ENCODE data around the gene PRICKLE2. TPM values are rescaled to one million over a fixed set of nuclear protein-coding genes. Genes with fewer than 3 reads are reported as not detected.

The PRICKLE2 gene
- total and polyA plus RNA-seq, 4 donors: 0.89 to 8.0 (median 3.2) TPM

- no peak for TF ChIP-seq FOXA2 (IDR thresholded peaks at IDR 0.05)
- TF ChIP-seq ATF3 (IDR thresholded peaks at IDR 0.05): no peak
- no peak for TF ChIP-seq HNF4A (conservative IDR thresholded peaks at IDR 0.05)
- no peak for TF ChIP-seq SP1 (IDR thresholded peaks at IDR 0.05)
- peak overlapping the region in 1 of 2 donors; percentile 16 for H3K9ac ChIP-seq (ENCODE audit: low read depth in 1 of 2, low read length in 2 of 2)
- DNase-seq (ENCODE audit: low spot score): no peak
- H3K4me1 ChIP-seq (ENCODE audit: control insufficient read depth in 4 of 4, insufficient read depth in 4 of 4, low read length in 3 of 4): no peaks in the 10 kb centered on the region
- WGBS: 82% methylated on average over 9 of the region's 9 CpGs
- H3K9me3 ChIP-seq (ENCODE audit: control insufficient read depth in 4 of 4, low read length in 3 of 4): no peaks in the 10 kb centered on the region
- peak overlapping the region; percentile 32 to 63 for H3K27ac ChIP-seq (ENCODE audit: low read depth in 1 of 2, low read length in 2 of 2)
- no peaks in the 10 kb centered on the region for H3K36me3 ChIP-seq (ENCODE audit: control insufficient read depth in 4 of 4, insufficient read depth in 3 of 4, low read depth in 1 of 4, low read length in 3 of 4)
- no peak overlapping the region for H3K4me3 ChIP-seq (ENCODE audit: low read depth in 1 of 3, low read length in 3 of 3)
- H3K27me3 ChIP-seq (ENCODE audit: control insufficient read depth in 4 of 4, insufficient read depth in 4 of 4, low read length in 3 of 4): no peaks in the 10 kb centered on the region
Measured at GRCh38 chr3:64223791-64224745, 1.2 kb downstream of the PRICKLE2 start.

GRCh38 chr3:64222501-64223111, 2.7 kb downstream of the PRICKLE2 start:
- H3K27ac ChIP-seq (ENCODE audit: low read depth in 1 of 2, low read length in 2 of 2): no peak overlapping the region
- no peak for TF ChIP-seq ZBTB33 (IDR thresholded peaks at IDR 0.05)
- TF ChIP-seq HNF4A (conservative IDR thresholded peaks at IDR 0.05): no peak
- H3K4me1 ChIP-seq (ENCODE audit: control insufficient read depth in 4 of 4, insufficient read depth in 4 of 4, low read length in 3 of 4): no peaks in the 10 kb centered on the region
- DNase-seq (ENCODE audit: low spot score): no peak
- no peaks in the 10 kb centered on the region for H3K27me3 ChIP-seq (ENCODE audit: control insufficient read depth in 4 of 4, insufficient read depth in 4 of 4, low read length in 3 of 4)
- no peaks in the 10 kb centered on the region for H3K9me3 ChIP-seq (ENCODE audit: control insufficient read depth in 4 of 4, low read length in 3 of 4)
- 89% methylated on average over 3 of the region's 3 CpGs for WGBS
- H3K4me3 ChIP-seq (ENCODE audit: low read depth in 1 of 3, low read length in 3 of 3): no peak overlapping the region
- no peaks in the 10 kb centered on the region for H3K36me3 ChIP-seq (ENCODE audit: control insufficient read depth in 4 of 4, insufficient read depth in 3 of 4, low read depth in 1 of 4, low read length in 3 of 4)
- no peak overlapping the region for H3K9ac ChIP-seq (ENCODE audit: low read depth in 1 of 2, low read length in 2 of 2)

- H3K27ac ChIP-seq (ENCODE audit: low read depth in 1 of 2, low read length in 2 of 2): no peak overlapping the region
- no peaks in the 10 kb centered on the region for H3K36me3 ChIP-seq (ENCODE audit: control insufficient read depth in 4 of 4, insufficient read depth in 3 of 4, low read depth in 1 of 4, low read length in 3 of 4)
- no peak overlapping the region for H3K4me3 ChIP-seq (ENCODE audit: low read depth in 1 of 3, low read length in 3 of 3)
- H3K9me3 ChIP-seq (ENCODE audit: control insufficient read depth in 4 of 4, low read length in 3 of 4): no peaks in the 10 kb centered on the region
- 82% methylated on average over 6 of the region's 6 CpGs for whole genome bisulfite sequencing
- TF ChIP-seq RXRA (IDR thresholded peaks at IDR 0.05): no peak
- TF ChIP-seq EGR1 (IDR thresholded peaks at IDR 0.05; ENCODE audit: low read depth in 2 of 2): no peak
- no peak for TF ChIP-seq TAF1 (conservative IDR thresholded peaks at IDR 0.05)
- TF ChIP-seq ATF3 (IDR thresholded peaks at IDR 0.05): no peak
- no peak for TF ChIP-seq HNF4A (conservative IDR thresholded peaks at IDR 0.05)
- H3K4me1 ChIP-seq (ENCODE audit: control insufficient read depth in 4 of 4, insufficient read depth in 4 of 4, low read length in 3 of 4): no peaks in the 10 kb centered on the region
- no peaks in the 10 kb centered on the region for H3K27me3 ChIP-seq (ENCODE audit: control insufficient read depth in 4 of 4, insufficient read depth in 4 of 4, low read length in 3 of 4)
- no peak for DNase-seq (ENCODE audit: low spot score)
- no peak overlapping the region for H3K9ac ChIP-seq (ENCODE audit: low read depth in 1 of 2, low read length in 2 of 2)
Measured at GRCh38 chr3:64221571-64222257, 3.6 kb downstream of the PRICKLE2 start.

All from liver (tissue), 9 donors.